HG03280 (cell line): ENCODE measurements around the gene VWA5B2.
"Not testable (repeated sequence)": the region's sequence is repeated elsewhere in the genome, so short reads cannot be mapped to it uniquely, and the experiment has no call there.

Experiments used
- ATAC-seq: cut with Tn5 transposase; IDR thresholded peaks from one replicate; pipeline ENCODE4 v1.9.1; 2021; ENCODE audit warnings: mild to moderate bottlenecking, moderate library complexity; ENCODE audit not compliant: unreplicated experiment

Gene VWA5B2

GRCh38 chr3:184241141-184241446, 11.7 kb downstream of the VWA5B2 start:
- no peak for ATAC-seq

DNA sequence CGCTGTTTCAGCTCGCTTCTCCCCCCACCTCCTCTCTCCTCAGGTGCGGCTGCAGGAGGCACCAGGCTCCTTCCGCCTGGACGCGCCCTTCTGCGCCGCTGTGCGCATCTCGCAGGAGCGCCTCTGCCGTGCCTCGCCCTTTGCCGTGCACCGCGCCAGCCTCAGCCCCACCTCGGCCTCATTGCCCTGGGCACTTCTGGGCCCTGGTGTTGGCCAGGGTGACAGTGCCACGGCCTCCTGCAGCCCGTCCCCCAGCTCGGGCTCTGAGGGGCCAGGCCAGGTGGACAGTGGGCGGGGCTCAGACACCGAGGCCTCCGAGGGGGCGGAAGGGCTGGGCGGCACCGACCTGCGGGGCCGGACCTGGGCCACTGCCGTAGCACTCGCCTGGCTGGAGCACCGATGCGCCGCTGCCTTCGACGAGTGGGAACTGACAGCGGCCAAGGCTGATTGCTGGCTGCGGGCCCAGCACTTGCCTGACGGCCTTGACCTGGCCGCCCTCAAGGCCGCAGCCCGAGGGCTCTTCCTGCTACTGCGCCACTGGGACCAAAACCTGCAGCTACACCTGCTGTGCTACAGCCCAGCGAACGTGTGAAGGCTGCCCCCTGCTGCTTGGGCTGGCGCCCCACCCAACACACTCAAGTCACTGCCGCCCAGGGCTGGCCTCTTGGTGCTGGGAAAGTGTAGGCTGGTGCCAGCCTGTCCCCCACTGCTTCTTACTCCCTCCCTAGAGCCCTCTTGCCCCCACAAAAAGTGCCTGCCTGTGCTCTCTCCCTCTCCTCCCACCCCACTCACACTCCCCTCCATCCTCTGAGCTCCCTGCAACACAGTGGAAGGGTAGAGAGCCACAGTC, 12.3 kb downstream of the VWA5B2 start:
- ATAC-seq = no peak

GRCh38 chr3:184242297-184242685, 12.9 kb downstream of the VWA5B2 start:
- ATAC-seq = no peak

DNA sequence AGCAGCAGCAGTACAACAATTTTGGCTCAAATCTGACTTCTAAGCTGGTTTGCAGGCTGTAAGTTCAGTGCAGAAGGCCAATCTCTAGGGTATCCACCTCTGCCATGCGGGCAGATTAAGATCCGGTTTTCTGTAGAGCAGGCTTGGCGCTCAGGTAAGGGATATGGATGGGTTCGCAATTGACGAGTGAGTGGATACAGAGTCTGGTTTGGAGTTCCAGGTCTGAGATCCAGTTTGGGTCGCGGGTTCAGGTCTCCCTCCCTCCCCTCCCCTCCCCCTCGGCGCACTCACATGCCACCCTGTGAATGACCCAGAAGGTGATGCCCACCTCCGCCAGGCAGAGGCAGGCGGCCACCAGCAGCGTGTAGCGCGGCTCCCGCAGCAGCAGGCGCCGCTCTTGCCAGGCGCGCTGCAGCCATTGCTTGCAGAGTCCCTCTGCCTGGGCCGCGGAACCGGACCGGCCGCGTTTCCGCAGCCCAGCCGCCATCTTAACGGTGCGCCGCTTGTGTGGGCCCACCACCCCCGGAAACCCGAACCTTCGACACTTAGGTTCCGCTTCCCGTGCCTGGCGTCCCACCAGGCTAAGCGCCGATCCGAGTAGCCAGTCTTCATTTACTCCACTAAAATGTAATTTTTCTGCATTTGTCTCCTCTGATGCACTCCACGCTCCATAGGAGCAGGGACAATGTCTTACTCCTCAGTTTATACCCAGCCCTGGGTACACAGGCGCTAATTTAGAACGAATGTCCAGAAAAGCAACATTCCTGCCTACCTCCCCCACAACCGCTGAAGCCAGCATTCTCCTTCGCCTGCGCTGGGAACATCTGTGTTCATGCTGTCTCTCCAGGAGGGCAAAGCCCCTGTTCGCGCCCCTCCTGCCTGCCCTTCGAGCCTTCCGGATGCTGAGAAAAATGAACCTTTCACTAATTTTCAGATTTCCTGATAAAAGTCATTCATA, 19.3 kb downstream of the VWA5B2 start, which contains the start of gene ALG3:
Gene ALG3, minus strand, starts transcription at position 509 of the 958 bp plus-strand sequence. Its CDS starts 22 bp downstream, at position 487.
- ATAC-seq = peak; percentile 52

DNA sequence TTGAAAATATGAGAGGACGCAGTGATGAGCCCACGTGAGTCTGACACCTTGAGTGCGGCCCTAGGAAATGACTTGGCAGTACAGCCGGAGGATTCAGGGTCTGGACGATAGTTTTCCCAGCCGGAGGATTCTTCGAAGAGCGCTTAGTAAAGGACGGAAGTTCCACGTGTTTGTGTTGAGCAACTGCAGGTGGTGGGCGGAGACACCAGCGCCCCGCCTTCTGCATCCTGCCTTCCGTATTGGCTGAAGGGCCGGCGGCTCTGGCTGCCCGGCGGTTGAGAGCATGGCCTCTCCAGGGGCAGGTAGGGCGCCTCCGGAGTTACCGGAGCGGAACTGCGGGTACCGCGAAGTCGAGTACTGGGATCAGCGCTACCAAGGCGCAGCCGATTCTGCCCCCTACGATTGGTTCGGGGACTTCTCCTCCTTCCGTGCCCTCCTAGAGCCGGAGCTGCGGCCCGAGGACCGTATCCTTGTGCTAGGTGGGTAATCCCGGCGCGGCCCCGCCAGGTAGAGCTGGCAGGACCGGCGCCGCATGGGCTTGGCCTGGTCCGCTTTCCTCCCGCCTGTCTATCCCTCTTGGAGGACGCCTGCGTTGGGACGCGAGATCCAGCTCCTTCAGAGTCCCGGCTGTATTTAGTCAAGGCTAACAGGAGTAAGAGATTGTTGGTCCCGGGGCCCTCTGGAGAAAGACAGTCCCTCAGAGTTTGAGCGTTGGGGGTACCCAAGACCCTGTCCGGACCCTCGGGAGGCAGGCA, 20.2 kb downstream of the VWA5B2 start, which contains the start of gene EEF1AKMT4:
Gene EEF1AKMT4, plus strand, starts transcription at position 261 of the 755 bp plus-strand sequence. Its CDS starts 23 bp downstream, at position 284.
- peak; percentile 90 for ATAC-seq

DNA sequence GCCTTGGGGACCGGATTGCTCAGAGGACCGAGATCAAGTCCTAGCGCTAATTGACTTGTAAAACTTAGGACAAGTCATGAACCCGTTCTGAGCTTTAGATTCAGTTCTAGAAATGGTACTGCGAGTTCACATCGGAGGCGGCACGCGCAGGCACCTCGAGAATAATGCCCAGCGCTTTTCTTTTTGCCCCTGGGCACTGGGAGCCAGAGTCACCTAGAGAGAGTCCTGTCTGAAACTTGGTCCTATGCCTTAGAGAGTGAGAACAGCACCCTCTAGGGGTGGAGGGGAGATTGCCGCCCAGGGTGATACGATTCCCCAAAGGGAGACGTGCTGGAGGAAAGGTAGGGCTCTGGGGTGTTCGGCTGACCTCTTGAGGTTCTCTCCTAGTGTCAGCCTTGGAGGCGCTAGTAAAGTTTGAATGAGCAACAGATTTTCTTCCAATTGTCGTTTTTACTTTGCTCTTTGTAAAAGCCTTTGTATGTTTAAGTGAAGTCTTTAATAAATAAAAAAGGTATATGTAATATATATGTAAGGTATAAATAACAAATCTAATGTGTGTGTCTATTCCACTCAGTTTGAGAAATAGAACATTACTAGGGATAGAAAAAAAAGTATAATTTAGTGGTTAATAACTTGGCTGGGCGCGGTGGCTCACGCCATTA, 20.9 kb downstream of the VWA5B2 start:
- ATAC-seq = peak; percentile 65

DNA sequence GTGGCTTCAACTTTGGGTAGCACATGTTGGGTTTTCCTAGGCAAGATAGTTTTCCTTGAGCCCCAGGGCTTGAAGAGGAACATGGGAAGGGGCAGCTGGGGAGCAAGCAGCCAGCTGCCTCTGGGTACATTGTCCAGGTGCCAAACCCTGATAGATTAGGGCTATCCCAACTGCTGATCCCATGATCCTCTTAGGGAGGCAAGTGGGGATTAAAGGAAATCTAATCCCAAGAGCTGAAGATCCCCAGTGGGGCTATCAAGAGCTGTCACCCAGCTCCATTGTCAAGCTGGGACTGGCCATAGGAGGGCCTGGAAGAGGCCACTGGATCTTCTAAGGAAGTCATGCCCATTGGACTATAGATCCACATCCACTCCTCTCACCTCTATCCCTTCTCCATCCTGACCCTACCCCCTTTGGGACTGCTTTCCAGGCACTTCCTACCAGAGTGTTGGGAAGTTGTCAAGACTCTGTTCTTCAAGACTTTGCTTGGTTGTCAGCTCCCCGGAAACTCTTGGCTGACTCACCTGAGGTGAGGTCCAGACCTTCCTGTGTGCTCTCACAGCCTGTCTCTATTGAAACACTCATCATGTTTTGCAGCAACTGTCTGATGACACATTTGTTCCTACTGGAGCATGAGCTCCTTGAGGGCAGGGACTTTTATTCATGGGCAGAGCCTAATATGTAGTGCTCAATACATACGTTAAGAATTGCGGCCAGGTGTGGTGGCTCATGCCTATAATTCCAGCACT, 26.1 kb downstream of the VWA5B2 start:
- no peak for ATAC-seq

DNA sequence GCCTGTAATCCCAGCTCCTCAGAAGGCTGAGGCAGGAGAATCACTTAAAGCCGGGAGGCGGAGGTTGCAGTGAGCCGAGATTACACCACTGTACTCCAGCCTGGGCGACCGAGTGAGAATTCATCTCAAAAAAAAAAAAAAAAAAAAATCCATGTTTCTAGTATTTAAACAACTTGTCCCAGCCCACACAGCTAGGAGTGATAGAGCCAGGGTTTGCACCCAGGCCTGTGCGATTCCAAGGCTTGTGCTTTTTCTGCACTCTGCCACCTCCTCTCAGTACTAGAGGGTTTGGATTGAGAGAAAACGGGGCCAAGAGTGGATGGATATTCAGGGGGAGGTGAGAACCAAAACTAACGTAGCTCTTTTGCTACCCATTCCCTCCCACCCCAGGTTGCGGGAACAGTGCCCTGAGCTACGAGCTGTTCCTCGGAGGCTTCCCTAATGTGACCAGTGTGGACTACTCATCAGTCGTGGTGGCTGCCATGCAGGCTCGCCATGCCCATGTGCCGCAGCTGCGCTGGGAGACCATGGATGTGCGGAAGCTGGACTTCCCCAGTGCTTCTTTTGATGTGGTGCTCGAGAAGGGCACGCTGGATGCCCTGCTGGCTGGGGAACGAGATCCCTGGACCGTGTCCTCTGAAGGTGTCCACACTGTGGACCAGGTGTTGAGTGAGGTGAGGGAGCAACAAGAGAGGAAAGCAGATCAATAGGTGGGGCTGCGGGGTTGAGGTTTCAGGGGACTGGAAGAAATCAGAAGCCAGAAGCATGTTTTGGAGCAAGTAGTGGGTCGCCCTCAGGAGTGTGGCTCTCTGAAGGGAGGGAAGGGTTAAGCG, 27.9 kb downstream of the VWA5B2 start:
- ATAC-seq = no peak

DNA sequence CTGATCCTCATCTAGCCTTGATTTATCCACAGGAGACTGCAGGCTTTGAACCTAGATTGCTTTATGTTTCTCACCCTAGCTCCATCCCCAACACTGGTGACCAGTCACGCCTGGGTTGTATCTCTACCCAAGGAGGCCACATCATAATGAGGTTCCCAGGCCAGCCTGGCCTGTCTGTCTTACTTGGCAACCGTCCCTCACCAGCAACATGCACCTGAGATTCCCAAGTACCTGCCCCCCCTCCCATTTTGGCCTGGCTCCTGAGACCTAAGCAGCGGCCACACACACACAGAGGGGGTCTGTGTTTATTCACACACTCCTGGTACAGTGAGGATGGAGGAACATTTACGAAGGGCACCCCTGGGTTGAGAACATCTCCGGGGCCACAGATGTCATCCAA, 29.5 kb downstream of the VWA5B2 start:
- ATAC-seq = no peak

GRCh38 chr3:184259396-184259877, 30.1 kb downstream of the VWA5B2 start:
- no peak for ATAC-seq

- ATAC-seq = no peak
Observed at GRCh38 chr3:184259878-184260723, 30.7 kb downstream of the VWA5B2 start.

DNA sequence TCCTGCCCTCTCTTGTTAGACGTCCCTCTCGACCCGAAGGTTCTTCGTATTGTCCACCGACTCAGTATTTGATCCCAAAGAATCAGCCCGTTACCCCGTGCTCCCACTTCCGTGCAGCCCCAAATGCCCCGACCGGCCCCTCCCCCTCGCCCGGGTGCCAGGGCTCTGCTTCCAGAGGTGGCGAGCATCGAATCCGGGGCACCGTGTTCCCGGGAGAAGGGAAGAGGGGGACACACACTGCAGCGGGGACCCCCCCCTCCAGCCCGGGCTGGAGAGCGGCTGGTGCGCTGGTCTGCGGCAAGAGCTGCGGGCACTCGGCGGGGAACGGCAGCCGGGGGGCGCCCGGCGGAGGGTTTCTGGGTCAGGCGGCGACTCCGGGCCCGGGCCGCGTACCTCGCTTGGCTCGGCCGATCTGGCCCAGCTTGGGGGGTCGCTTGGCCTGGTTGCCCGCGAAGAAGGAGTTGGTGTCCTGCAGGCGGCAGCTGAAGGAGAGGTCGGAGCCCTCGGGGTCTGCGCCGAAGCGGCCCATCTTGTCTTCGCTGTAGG, 31.4 kb downstream of the VWA5B2 start:
- ATAC-seq = no peak

DNA sequence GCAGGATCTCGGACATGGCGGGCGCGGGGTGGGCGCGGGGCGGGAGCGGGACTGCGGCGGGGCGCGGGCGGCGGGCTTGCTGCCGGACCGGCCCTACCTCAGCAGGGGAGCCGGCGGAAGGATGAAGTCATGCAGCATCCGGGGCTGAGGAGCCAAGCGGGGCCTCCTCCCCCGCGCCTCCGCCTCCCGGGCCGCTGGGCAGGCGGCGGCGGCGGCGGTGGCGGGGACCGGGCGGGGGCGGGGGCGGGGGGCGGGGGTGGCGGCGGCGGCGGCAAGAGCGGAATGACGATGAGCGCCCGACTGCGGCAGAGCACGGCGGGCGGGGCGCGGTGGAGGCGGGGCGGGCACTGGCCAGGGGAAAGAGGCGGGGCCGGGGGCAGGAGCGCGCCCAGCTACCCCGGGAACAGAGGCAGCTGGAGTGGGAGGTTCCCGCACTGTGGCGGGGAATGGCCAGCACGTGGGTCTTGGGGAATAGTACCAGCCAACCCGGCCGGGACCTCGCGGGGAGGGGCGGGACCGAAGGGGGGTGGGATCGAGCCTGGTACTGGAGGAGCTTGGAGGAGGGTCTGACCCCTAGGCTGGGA, 32.0 kb downstream of the VWA5B2 start, which contains the start of gene CAMK2N2:
Gene CAMK2N2, minus strand, starts transcription at position 284 of the 584 bp plus-strand sequence. Its CDS starts 268 bp downstream, at position 16.
- peak; percentile 43 for ATAC-seq

DNA sequence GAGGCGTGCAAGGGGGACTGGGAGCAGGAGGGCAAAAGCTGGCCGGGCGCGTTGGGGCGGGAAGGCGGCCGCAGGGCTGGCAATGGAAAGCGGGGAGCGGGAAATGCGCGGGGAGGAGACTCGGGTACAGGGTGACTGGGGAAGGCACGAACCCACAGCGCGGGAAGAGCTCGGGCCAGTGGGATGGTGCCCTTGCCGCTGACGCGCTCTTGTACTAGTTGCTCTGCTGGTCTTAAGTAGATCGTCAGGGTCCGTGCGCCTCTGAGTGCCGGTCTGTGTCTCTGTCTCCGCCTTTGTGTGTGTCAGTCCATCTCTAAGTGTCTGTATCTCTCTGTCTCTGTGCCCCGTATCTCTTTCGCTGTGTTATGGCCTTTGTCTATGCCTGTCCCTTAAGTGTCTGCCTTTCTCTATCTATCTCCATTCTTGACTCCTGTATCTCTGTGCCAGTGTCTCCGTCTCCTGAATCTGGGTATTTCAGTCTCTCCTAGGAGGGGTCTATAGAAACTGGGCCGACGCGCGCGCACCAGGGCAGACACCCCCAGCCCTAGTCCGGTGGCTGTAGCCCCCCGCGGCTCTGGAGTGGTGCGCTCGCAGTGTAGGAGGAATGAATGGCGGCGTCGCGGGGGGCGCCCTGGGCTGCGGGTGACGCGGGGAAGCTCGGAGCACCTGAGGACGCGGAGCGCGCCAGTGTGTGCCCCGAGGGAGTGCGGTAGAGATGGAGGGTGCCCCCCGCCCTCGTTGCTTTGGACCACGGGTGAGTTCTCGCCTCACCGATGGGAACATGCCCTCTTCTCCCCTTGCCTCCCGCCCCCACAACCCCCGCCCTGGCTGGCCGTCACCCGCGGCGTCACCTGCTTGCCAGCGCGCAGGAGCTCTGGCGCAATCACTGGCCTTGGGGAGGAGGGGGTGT, 32.7 kb downstream of the VWA5B2 start:
- ATAC-seq = peak; percentile 6

DNA sequence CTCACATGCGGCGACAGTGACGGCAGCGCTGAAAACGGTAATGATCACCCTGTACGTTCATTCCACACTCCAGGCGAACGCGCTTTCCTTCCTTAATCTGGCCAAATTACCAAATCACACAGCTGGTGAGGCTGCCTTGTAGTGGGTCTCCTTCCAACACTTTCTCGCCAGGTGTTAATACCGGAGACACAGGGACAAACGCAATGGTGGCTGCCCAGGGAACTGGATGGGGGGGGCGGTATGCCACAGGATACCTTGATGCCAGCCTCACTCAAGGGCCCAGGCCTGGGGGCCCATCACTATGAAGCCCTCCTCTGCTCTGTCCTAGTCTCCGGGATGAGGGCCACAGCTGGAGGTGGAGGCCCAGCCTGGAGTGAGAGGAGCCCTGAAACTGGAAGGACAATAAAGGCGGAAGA, 33.4 kb downstream of the VWA5B2 start:
- ATAC-seq = no peak

DNA sequence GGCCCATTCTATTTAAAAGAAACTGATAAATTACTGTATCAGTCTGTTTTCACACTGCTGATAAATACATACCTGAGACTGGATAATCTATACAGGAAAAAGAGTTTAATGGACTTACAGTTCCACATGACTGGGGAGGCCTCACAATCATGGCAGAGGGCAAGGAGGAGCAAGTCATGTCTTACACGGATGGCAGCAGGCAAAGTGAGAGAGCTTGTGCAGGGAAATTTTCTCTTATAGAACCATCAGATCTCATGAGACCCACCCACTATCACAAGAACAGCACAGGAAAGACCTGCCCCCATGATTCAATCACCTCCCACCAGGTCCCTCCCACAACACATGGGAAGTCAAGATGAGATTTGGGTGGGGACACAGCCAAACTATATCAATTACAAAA, 37.9 kb downstream of the VWA5B2 start:
- not testable (repeated sequence) for ATAC-seq
